ENCODE data around the gene DCDC1. TPM values are rescaled to one million over a fixed set of nuclear protein-coding genes. Genes with fewer than 3 reads are reported as not detected.
A peak's percentile ranks its signal among the peaks of the same experiment; 100 is the strongest.

Gene DCDC1
- total RNA-seq, 1 donor from 2014 or later = 6.9 TPM

DNA sequence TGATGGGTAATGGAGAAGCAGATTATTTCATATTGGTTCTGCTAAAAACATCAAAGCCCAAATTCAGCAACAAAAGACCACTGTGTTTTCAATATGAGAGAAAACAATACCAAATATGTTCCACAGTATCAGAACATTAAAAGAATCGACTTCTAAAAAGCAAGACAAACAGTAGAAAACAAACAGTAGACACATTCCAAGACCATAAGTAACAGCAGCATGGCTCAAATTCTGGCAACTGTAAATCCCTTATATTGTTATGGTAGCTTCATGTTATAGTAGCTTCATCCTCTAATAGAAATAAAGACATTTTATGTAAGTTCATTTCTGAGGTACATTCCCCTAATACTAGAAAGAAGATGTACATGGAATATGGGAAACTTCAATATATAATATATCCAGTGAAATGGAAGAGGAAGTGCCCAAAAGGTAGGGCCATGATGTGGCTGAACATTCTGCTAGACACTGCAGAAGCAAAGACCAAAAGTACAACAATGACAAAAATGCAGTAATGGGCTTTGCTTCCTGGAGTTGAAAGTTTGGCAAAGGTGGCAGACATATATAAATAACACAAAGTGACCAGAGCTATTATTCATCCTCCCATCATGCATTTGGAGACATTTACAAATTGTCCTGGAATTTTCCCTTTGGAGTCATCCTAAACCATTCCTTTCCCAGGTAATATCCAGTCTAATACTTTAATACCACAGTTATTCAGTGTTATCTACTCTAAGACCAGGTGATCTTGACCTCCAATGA, 299.9 kb downstream of the DCDC1 start:
- no peak overlapping the region for H3K27ac Mint-ChIP-seq
- H3K4me3 Mint-ChIP-seq (ENCODE audit: low read depth) = no peak overlapping the region

DNA sequence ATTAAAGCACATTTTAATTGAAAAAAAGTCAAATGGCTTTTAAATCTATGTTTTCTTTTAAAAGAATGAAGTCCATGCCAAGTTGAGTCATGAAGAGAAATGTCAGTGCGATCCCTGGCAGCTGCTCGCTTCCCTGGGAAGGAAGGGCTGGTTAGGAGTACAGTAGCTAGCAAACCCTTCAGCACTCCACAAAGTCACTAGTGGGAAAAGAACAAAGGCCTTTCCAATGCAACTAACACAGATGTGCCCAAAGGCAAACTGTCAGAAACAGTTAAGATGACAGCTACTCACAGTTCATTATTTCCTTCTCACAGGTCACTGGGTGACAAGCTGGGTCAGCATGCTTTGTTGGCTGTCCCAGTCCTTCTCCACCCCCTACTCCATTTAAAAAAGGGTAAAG, 308.7 kb downstream of the DCDC1 start:
- no peak overlapping the region for H3K27ac Mint-ChIP-seq
- DNase-seq (ENCODE audit: low spot score, unreplicated experiment) = no peak

More for the DNA sequence above, 299.9 kb downstream of the DCDC1 start:
- Mint-ChIP-seq H3K9me3 (ENCODE audit: low read depth) (no peaks in the 10 kb centered on the region), H3K36me3 (ENCODE audit: insufficient read depth) (no peaks in the 10 kb centered on the region), H3K27me3 (no peaks in the 10 kb centered on the region), H3K4me1 (ENCODE audit: low read depth) (peaks cover 1% of the 10 kb centered on the region)
- DNase-seq (ENCODE audit: low spot score, unreplicated experiment) = no peak
- TF ChIP-seq, protein P1, sequence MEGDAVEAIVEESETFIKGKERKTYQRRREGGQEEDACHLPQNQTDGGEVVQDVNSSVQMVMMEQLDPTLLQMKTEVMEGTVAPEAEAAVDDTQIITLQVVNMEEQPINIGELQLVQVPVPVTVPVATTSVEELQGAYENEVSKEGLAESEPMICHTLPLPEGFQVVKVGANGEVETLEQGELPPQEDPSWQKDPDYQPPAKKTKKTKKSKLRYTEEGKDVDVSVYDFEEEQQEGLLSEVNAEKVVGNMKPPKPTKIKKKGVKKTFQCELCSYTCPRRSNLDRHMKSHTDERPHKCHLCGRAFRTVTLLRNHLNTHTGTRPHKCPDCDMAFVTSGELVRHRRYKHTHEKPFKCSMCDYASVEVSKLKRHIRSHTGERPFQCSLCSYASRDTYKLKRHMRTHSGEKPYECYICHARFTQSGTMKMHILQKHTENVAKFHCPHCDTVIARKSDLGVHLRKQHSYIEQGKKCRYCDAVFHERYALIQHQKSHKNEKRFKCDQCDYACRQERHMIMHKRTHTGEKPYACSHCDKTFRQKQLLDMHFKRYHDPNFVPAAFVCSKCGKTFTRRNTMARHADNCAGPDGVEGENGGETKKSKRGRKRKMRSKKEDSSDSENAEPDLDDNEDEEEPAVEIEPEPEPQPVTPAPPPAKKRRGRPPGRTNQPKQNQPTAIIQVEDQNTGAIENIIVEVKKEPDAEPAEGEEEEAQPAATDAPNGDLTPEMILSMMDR (IDR thresholded peaks at IDR 0.05; ENCODE audit: unreplicated experiment) = no peak

DNA sequence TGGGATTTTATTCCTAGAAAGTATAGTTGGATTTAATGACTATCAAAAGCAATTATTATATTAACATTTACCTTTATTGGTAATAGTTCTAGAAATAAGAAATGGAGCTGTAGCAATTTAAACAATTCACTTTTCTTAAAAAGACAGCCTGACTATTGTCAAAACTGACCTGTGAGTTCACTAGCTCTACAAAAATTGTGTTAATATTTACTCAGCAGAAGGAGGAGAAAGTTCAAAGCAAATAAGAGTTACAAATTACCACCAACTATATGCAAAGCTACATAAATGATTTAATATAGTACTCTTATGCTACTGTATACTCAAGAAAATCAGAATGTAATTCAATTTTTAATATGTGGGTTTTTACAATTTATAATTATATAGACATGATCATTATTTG, 310.0 kb downstream of the DCDC1 start:
- TF ChIP-seq, protein P1 (IDR thresholded peaks at IDR 0.05; ENCODE audit: unreplicated experiment) = no peak
- Mint-ChIP-seq H3K36me3 (ENCODE audit: insufficient read depth) (no peaks in the 10 kb centered on the region), H3K9me3 (ENCODE audit: low read depth) (peaks cover 6% of the 10 kb centered on the region), H3K4me1 (ENCODE audit: low read depth) (peaks cover 28% of the 10 kb centered on the region), H3K27ac (no peak overlapping the region), H3K27me3 (no peaks in the 10 kb centered on the region), H3K4me3 (ENCODE audit: low read depth) (no peak overlapping the region)
- DNase-seq (ENCODE audit: low spot score, unreplicated experiment) = no peak

More for the DNA sequence above, 308.7 kb downstream of the DCDC1 start:
- TF ChIP-seq, protein P1 (IDR thresholded peaks at IDR 0.05; ENCODE audit: unreplicated experiment) = no peak
- H3K9me3 Mint-ChIP-seq (ENCODE audit: low read depth) = no peaks in the 10 kb centered on the region
- peaks cover 25% of the 10 kb centered on the region for H3K4me1 Mint-ChIP-seq (ENCODE audit: low read depth)
- no peaks in the 10 kb centered on the region for H3K27me3 Mint-ChIP-seq
- no peaks in the 10 kb centered on the region for H3K36me3 Mint-ChIP-seq (ENCODE audit: insufficient read depth)
- no peak overlapping the region for H3K4me3 Mint-ChIP-seq (ENCODE audit: low read depth)

DNA sequence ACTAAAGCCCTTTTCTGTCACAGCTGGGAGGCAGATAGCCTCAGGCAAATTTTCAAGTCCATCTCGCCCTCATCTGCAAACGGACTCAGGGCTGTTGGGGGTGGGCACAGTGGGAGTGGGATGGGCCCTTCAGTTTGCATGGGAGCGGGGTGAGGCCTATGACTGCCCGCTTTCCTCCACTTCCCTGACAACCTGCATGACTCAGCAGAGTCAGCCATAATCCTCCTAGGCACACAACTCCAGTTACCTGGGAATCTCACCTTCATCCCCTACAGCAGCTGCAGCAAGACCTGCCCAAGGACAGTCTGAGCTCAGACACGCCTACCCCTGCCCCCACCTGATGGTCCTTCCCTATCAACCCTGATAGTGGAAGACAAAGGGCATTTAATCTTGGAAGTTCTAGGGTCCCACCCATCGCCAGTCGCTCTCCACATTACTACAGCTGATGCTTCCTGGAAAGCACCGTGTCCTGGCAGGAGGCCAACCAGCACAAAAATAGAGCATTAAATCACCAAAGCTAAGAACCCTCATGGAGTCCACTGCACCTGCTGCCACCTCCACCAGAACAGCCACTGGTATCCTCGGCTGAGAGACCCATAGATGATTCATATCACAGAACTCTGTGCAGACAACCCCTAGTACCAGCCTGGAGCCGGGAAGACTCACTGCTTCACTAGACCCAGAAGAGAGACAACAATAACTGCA, 319.3 kb downstream of the DCDC1 start:
- Mint-ChIP-seq H3K36me3 (ENCODE audit: insufficient read depth) (peaks cover 6% of the 10 kb centered on the region), H3K27me3 (no peaks in the 10 kb centered on the region), H3K4me1 (ENCODE audit: low read depth) (peaks cover 4% of the 10 kb centered on the region), H3K9me3 (ENCODE audit: low read depth) (peaks cover 45% of the 10 kb centered on the region), H3K27ac (no peak overlapping the region), H3K4me3 (ENCODE audit: low read depth) (no peak overlapping the region)
- DNase-seq (ENCODE audit: low spot score, unreplicated experiment) = no peak
- TF ChIP-seq, protein P1 (IDR thresholded peaks at IDR 0.05; ENCODE audit: unreplicated experiment) = no peak

DNA sequence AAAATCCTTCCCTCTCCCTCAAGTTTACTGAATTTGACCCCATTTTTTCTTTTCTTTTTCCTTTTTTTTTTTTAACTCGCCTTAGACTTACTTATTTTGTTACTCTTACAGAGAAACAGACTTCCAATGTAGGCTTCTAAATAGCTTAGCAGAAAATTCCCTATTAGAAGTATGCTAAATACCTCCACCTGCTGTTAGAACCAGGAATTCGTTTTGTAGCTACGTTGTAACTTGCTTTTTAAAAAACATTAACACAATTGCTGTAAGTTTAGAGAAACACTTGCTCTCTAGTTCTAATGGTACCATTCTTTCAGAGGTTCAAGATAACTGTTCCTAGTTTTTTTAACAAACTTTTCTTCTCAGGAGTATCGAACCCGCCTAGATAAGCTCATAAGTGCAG, 324.2 kb downstream of the DCDC1 start:
- TF ChIP-seq, protein P1 (IDR thresholded peaks at IDR 0.05; ENCODE audit: unreplicated experiment) = peak; percentile 61
- no peak for DNase-seq (ENCODE audit: low spot score, unreplicated experiment)
- Mint-ChIP-seq H3K4me3 (ENCODE audit: low read depth) (no peak overlapping the region), H3K27ac (no peak overlapping the region), H3K4me1 (ENCODE audit: low read depth) (no peaks in the 10 kb centered on the region), H3K27me3 (no peaks in the 10 kb centered on the region), H3K36me3 (ENCODE audit: insufficient read depth) (no peaks in the 10 kb centered on the region), H3K9me3 (ENCODE audit: low read depth) (peaks cover 2% of the 10 kb centered on the region)
